ENCODE measurements around the gene SLC25A13. TPM values are rescaled to one million over a fixed set of nuclear protein-coding genes. Genes with fewer than 3 reads are reported as not detected.
"Not testable (repeated sequence)": the region's sequence is repeated elsewhere in the genome, so short reads cannot be mapped to it uniquely, and the experiment has no call there.

Gene SLC25A13, protein sequence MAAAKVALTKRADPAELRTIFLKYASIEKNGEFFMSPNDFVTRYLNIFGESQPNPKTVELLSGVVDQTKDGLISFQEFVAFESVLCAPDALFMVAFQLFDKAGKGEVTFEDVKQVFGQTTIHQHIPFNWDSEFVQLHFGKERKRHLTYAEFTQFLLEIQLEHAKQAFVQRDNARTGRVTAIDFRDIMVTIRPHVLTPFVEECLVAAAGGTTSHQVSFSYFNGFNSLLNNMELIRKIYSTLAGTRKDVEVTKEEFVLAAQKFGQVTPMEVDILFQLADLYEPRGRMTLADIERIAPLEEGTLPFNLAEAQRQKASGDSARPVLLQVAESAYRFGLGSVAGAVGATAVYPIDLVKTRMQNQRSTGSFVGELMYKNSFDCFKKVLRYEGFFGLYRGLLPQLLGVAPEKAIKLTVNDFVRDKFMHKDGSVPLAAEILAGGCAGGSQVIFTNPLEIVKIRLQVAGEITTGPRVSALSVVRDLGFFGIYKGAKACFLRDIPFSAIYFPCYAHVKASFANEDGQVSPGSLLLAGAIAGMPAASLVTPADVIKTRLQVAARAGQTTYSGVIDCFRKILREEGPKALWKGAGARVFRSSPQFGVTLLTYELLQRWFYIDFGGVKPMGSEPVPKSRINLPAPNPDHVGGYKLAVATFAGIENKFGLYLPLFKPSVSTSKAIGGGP
- 46.3 and 55.8 TPM in 2 replicates for total RNA-seq (ENCODE audit: low replicate concordance)
- long read RNA-seq, transcript SLC25A13-201 (18 exons, 3,136 nt), result major isoform, 41 of 68 reads
- long read RNA-seq, partial matches to known transcripts, result 18 of 68 reads
- long read RNA-seq, other reads (novel, unspliced or antisense), result 6 of 68 reads

DNA sequence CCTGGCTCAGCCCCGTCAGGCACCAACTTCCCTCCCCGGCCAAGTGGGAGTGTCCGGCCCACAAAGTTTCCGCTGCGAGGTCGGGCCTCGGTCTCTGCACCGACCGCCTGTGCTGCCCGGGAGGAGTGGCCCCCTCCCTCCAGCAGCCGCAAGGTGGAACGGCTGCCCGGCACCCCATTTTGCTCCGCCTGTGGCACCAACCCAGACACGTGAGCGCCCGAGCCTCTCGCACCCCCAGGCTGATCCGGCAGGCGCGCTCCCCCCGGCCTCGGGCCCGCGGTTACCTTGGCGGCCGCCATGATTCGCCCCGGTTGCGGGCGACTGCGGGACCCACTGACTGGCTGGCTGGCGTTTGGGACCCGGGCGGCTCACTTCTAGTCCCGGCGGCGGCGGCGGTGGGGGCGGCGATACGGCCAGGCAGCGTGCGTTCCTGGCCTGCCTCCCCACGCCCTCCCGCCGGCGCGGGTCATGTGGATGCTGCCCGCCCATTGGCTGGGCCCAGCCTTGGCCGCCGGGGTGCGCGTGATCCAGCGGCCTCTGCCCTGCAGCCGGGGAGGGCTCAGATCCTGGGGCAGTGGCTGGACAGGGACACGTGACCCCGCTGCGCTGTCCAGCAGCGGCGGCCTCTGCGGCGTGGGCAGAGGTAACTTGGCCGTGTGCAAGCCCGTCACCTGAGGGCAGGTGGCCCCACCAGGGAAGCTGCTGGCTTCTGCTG lies at the start of gene SLC25A13:
TSS of gene SLC25A13 (minus strand) at position 441 of the 715 bp plus-strand sequence. CDS start at position 299, 142 bp downstream.
- H3K9me3 Mint-ChIP-seq, result no peaks in the 10 kb centered on the region
- TF ChIP-seq, protein P1, sequence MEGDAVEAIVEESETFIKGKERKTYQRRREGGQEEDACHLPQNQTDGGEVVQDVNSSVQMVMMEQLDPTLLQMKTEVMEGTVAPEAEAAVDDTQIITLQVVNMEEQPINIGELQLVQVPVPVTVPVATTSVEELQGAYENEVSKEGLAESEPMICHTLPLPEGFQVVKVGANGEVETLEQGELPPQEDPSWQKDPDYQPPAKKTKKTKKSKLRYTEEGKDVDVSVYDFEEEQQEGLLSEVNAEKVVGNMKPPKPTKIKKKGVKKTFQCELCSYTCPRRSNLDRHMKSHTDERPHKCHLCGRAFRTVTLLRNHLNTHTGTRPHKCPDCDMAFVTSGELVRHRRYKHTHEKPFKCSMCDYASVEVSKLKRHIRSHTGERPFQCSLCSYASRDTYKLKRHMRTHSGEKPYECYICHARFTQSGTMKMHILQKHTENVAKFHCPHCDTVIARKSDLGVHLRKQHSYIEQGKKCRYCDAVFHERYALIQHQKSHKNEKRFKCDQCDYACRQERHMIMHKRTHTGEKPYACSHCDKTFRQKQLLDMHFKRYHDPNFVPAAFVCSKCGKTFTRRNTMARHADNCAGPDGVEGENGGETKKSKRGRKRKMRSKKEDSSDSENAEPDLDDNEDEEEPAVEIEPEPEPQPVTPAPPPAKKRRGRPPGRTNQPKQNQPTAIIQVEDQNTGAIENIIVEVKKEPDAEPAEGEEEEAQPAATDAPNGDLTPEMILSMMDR (conservative IDR thresholded peaks at IDR 0.05), result no peak
- no peaks in the 10 kb centered on the region for H3K27me3 Mint-ChIP-seq
- DNase-seq (ENCODE audit: extremely low spot score, unreplicated experiment), result peak; percentile 88
- peak within 1 kb of the TSS; percentile 98 for H3K27ac Mint-ChIP-seq
- H3K36me3 Mint-ChIP-seq, result peaks cover 6% of the 10 kb centered on the region
- H3K4me3 Mint-ChIP-seq, result peak within 1 kb of the TSS; percentile 98
- H3K4me1 Mint-ChIP-seq (ENCODE audit: unreplicated experiment), result peaks cover 16% of the 10 kb centered on the region

DNA sequence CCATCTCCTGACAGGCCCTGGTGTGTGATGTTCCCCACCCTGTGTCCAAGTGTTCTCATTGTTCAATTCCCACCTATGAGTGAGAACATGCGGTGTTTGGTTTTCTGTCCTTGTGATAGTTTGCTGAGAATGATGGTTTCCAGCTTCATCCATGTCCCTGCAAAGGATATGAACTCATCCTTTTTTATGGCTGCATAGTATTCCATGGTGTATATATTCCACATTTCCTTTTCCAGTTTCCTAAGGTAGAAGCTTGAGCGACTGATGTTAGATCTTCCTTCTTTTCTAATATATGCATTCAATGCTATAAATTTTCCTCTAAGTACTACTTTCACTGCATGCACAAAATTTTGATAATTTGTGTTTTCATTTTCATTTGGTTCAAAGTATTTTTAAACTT lies 44.0 kb upstream of the SLC25A13 start:
- not testable (repeated sequence) for H3K27ac Mint-ChIP-seq; H3K4me1 Mint-ChIP-seq (ENCODE audit: unreplicated experiment); H3K9me3 Mint-ChIP-seq; H3K27me3 Mint-ChIP-seq; H3K36me3 Mint-ChIP-seq; DNase-seq (ENCODE audit: extremely low spot score, unreplicated experiment); H3K4me3 Mint-ChIP-seq

DNA sequence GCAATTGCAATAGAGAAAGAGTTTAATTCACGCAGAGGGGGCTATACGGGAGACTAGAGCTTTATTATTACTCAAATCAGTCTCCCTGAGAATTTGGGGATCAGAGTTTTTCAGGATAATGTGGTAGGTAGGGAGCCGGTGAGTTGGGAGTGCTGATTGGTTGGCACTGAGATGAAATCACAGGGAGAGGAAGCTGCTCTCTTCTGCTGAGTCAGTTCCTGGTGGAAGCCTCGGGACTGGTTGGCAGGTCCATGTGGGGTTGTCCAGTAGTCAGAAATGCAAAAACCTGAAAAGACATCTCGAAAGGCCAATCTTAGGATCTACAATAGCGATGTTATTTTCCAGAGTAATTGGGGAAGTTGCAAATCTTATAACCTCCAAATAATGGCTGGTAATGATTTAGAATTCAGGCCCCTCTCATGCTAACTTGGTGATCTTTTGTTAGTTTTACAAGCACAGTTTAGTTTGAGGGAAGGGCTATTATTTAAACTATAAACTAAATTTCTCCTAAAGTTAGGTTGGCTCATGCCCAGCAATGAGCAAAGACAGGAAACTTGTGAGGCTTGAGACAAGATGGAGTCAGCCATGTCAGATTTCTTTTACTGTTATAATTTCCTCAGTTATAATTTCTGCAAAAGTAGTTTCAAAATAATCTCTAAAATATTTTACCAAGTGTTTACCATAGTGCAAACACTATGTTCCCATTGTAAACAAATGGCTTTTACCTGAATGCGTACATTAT lies 39.4 kb upstream of the SLC25A13 start:
- H3K4me3 Mint-ChIP-seq, result no peak overlapping the region
- no peak overlapping the region for H3K27ac Mint-ChIP-seq
- DNase-seq (ENCODE audit: extremely low spot score, unreplicated experiment), result no peak
- H3K36me3 Mint-ChIP-seq, result no peaks in the 10 kb centered on the region
- H3K9me3 Mint-ChIP-seq, result no peaks in the 10 kb centered on the region
- H3K4me1 Mint-ChIP-seq (ENCODE audit: unreplicated experiment), result no peaks in the 10 kb centered on the region
- H3K27me3 Mint-ChIP-seq, result no peaks in the 10 kb centered on the region
- TF ChIP-seq, protein P1 (conservative IDR thresholded peaks at IDR 0.05), result no peak

DNA sequence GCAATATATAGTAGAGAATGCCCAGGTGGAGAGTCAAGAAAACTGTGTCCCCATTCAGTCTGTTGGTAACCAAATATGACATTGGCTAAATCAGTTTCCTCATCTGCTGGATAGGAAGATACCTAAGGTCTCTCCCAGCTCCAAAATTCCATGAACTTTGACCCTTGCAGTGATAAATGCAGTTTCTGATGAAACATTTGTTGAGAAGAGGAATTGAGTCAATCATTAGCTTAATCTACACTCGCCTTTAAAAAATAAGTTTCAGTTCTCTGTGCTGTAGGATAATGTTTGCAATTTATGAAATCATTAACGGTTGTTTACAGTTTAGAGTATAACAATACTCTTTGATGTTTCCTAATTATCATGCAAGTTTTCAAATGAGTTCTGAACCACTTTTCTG lies 38.0 kb upstream of the SLC25A13 start:
- Mint-ChIP-seq H3K27ac (no peak overlapping the region), H3K4me3 (no peak overlapping the region), H3K4me1 (ENCODE audit: unreplicated experiment) (no peaks in the 10 kb centered on the region), H3K36me3 (no peaks in the 10 kb centered on the region), H3K9me3 (no peaks in the 10 kb centered on the region), H3K27me3 (peaks cover 3% of the 10 kb centered on the region)
- TF ChIP-seq, protein P1 (conservative IDR thresholded peaks at IDR 0.05), result no peak
- no peak for DNase-seq (ENCODE audit: extremely low spot score, unreplicated experiment)

DNA sequence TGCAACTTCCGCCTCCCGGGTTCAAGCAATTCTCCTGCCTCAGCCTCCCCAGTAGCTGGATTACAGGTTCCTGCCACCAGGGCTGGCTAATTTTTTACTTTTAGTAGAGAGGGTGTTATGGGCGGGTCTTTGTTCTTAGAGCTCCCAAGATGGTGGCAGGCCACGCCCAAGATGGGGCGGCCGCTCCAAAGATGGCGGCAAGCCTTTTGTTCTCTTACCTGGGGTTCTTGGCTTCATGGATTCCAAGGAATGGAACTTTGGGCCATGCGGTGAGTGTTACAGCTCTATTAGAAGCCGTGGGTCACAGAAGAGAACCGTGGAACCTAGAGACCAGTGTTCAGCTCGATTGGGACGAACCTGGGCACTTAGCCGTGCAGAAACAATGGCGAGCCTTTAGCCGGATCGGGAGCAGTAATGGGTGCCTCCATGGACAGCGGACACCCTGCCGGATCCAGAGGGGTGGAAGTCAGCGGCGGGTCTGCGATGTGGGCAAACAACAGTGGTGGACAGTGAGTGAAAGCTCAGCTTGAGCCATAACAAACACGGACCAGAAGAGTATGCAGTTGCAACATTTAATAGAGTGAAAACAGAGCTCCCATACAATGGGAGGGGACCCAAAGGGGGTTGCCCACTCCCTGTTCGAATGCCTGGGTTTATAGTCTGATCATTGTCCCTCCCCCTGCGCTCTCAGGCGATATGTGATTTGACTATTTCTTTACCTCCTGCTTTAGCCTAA lies 36.5 kb upstream of the SLC25A13 start:
- not testable (repeated sequence) for DNase-seq (ENCODE audit: extremely low spot score, unreplicated experiment); H3K27ac Mint-ChIP-seq; H3K4me3 Mint-ChIP-seq; H3K27me3 Mint-ChIP-seq; H3K4me1 Mint-ChIP-seq (ENCODE audit: unreplicated experiment); H3K36me3 Mint-ChIP-seq; H3K9me3 Mint-ChIP-seq
